Stimulated activated CD4-positive, alpha-beta T cell treated with anti-CD3 and anti-CD28 coated beads, Interleukin-1b, Interleukin-23, amount 100 ng/mL, for 4 hours (primary cell): ENCODE results near the gene MAD2L1BP.
"Not testable (repeated sequence)": the region's sequence is repeated elsewhere in the genome, so short reads cannot be mapped to it uniquely, and the experiment has no call there.

Experiments
- DNase-seq, 2 donors: peaks; one replicate each; pipeline ENCODE4 v3.0.0-alpha.2; 2020; ENCODE audit warnings: low read depth in 2 of 2

The MAD2L1BP gene, protein sequence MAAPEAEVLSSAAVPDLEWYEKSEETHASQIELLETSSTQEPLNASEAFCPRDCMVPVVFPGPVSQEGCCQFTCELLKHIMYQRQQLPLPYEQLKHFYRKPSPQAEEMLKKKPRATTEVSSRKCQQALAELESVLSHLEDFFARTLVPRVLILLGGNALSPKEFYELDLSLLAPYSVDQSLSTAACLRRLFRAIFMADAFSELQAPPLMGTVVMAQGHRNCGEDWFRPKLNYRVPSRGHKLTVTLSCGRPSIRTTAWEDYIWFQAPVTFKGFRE

GRCh38 chr6:43635387-43636307, at the start of gene MAD2L1BP:
Gene MAD2L1BP (plus strand): TSS chr6:43635840. CDS start chr6:43635876, 36 bp downstream.
- peak; percentile 75 to 76 for DNase-seq

GRCh38 chr6:43588194-43588593, 47.4 kb upstream of the MAD2L1BP start:
- no peak for DNase-seq

DNA sequence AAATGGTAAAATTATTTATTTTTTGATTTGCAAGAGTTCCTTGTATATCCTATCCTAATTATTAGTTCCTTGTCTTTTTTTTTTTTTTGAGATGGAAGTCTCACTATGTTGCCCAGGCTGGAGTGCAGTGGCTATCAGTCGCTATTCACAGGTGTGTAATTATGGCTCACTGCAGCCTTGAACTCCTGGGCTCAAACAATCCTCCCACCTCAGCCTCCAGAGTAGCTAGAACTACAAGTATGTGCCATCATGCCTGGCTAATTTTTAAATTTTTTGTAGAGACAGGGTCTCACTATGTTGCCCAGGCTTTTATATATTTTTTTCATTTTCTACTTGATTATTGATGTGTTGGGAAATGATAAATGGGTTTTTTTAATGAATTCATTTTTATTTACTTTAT, 46.1 kb upstream of the MAD2L1BP start:
- DNase-seq, result not testable (repeated sequence)

DNA sequence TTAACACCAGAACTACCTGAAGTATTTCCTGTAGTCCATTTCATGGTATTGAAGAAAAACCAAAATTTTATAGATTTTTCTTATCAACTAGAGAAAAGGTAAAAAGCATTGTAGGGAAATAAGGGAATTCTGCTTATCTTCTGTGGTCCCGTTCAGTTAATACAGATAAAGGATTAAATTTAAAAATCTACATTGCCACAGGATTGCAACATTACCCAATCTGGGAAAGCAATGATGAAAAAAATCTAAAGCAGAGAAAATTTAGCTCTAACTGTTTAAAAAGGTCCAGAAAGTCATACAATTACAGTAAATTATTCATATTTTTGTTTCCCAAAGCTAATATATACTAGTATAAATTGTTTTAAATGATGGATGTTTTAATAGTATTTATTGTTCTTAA, 41.7 kb upstream of the MAD2L1BP start:
- DNase-seq, result no peak

DNA sequence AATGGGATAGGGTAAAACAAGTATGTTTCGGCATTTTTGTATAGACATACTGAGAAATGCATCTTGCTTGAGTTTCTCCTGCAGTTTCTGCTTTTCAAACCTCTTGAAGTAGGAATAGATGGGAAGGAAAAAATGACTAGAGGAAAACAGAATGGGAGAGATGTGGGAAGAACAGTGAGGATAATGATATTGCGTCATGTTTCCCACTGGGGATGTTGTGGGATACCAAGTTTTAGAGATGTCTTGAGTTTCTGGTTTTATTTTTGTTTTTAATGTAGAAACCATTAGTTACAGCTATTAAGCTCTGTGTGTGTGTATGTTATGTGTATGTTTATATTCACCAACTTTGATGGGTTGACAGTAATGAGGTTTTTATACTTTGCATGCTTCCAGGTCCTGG, 35.0 kb upstream of the MAD2L1BP start:
- DNase-seq, result no peak

DNA sequence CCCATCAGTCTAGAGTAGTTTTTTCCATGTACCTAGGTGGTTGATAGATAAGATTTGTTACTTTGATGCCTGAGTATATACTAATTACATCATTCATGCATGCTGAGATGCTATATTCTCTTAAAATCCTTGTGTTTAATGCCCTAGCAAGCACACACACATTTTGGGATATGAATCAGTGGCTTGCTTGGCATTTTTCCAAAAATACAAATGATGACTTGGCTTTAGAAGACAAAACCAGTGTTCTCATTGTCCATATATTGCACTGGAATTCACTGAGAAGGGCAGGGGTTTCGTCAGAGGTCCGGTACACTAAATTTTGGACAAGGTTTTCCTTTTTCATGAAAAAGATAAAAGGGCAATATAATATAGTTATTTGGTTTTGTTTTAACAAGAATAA, 31.5 kb upstream of the MAD2L1BP start:
- no peak for DNase-seq

DNA sequence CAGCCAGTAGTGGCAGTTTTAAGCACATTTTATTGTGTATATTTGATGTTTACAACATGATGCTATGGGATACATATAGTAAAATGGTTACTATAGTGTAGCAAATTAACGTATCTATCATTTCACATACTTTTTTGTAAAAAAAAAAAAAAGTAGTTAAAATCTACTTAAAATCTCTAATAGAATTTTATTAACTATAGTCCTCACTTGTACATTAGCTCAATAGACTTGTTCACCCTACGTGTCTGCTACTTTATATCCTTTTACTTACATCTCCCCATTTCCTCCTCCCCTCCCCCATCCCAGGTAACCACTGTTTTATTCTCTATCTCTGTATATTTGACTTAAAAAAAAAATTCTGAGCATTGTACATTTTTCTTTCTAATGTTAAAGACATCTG, 29.6 kb upstream of the MAD2L1BP start:
- no peak for DNase-seq

DNA sequence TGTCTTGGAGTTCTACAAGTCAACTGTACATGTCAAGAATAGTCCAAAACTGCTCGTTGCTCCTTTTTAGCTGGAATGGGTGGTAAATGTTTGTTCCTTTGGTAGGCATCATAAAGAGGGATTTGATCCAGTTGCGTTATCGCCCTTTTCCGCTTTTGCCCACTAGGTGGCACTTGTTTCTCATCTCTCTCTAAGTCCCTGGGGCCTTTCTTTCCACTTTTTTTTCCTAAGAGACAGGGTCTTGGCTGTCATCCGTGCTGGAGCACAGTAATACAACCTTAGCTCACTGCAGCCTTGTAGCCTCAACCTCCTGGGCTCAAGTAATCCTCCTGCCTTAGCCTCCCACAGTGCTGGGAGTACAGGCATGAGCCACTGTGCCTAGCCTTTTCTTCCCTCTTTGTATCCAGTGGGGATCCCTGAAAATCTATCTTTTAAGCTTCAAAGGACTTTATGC, 27.3 kb upstream of the MAD2L1BP start:
- DNase-seq, result peak; percentile 46 to 47

- no peak for DNase-seq
Measured at GRCh38 chr6:43608807-43609206, 26.8 kb upstream of the MAD2L1BP start.

- no peak for DNase-seq
Measured at GRCh38 chr6:43609402-43609801, 26.2 kb upstream of the MAD2L1BP start.

GRCh38 chr6:43610431-43610830, 25.2 kb upstream of the MAD2L1BP start:
- no peak for DNase-seq

DNA sequence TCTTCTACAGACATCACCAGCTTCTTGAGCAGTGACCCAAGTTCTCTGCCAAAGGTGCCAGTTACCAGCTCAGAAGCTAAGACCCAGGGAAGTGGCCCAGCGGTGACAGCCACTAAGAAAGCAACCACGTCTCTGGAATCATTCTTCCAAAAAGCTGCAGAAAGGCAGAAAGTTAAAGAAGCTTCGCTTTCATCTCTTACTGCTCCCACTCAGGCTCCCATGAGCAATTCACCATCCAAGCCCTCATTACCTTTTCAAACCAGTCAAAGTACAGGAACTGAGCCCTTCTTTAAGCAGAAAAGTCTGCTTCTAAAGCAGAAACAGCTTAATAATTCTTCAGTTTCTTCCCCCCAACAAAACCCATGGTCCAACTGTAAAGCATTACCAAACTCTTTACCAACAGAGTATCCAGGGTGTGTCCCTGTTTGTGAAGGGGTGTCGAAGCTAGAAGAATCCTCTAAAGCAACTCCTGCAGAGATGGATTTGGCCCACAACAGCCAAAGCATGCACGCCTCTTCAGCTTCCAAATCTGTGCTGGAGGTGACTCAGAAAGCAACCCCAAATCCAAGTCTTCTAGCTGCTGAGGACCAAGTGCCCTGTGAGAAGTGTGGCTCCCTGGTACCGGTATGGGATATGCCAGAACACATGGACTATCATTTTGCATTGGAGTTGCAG, 21.8 kb upstream of the MAD2L1BP start:
- no peak for DNase-seq

GRCh38 chr6:43614396-43614730, 21.3 kb upstream of the MAD2L1BP start:
- no peak for DNase-seq

GRCh38 chr6:43616725-43617472, 18.7 kb upstream of the MAD2L1BP start:
- no peak for DNase-seq

GRCh38 chr6:43621078-43621835, 14.4 kb upstream of the MAD2L1BP start:
- no peak for DNase-seq

GRCh38 chr6:43621836-43622180, 13.8 kb upstream of the MAD2L1BP start:
- no peak for DNase-seq

GRCh38 chr6:43622541-43622940, 13.1 kb upstream of the MAD2L1BP start:
- no peak for DNase-seq

DNA sequence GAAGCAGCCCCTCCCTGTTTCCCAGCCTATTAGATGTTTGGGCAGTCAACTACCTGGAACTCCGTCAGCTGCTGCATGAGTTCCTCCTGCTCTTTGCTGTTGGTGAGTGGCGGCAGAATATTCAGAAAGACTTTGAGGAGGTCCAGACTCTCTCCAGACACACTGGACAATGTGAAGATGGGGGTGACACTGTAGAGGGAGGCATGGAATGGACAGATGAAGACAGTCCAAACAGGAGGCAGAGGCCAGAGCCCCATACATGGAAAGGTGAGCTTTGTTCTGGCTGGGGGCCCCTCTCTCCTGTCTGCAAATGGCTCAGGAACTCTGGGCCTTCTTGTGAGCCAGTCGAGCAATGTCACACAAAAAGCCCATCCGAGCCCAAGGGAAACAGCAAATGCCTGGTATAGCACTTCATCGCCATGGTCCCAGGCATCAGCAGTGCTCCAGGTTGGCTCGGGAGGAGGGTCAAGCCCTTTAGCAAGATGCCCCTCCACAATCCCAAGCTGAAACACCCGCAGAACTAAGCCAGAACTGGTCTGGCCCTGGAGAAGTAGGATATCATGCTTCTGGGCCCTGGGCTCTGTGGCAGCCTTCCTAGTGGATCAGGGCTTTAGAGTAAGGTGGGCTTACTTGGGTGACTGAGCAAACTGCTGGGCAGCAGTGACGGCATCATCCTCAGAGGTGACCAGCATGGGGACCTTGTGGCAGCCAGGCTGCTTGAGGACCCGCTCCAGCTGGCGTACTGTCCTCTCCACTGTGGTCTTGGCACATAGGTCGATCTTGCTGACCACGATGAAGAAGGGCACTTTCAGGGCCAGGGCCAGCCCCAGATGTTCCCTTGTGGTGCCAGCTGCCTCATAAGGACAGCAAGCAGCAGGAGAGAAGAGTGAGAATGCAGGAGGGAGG, 11.5 kb upstream of the MAD2L1BP start:
- no peak for DNase-seq

GRCh38 chr6:43624786-43625288, 10.8 kb upstream of the MAD2L1BP start:
- DNase-seq, result no peak
